HCT116 (cell line): ENCODE data around the gene GPRC5D.
A peak's percentile ranks its signal among the peaks of the same experiment; 100 is the strongest.

Experiments used
- EGR1 ChIP-seq: IDR thresholded peaks from 2 replicates; pipeline ENCODE4 v1.6.1; 2012; ENCODE audit warnings: low read depth
- EZH2 ChIP-seq: fragments of 200-600 bp; sonication (generic); IDR thresholded peaks from 2 replicates; pipeline ENCODE4 v1.6.1; 2017; ENCODE audit warnings: antibody characterized with exemption, mixed run types
- EZH2phosphoT487 ChIP-seq: fragments of 200-600 bp; IDR thresholded peaks from 2 replicates; pipeline ENCODE4 v1.6.1; 2018; ENCODE audit warnings: antibody characterized with exemption, borderline replicate concordance
- FOSL1 ChIP-seq: IDR thresholded peaks from 2 replicates; pipeline ENCODE4 v1.6.1; 2012; ENCODE audit warnings: low read depth
- JUND ChIP-seq: IDR thresholded peaks from 2 replicates; pipeline ENCODE4 v1.6.1; 2012
- POLR2A ChIP-seq: IDR thresholded peaks from 2 replicates; pipeline ENCODE4 v1.7.0; 2011; ENCODE audit warnings: borderline replicate concordance; ENCODE audit not compliant: insufficient read depth, insufficient read length; ENCODE audit errors: extremely low read depth
- POLR2AphosphoS5 ChIP-seq: IDR thresholded peaks from 2 replicates; pipeline ENCODE4 v1.6.1; 2011; ENCODE audit warnings: mild to moderate bottlenecking, low read depth, low read length, moderate library complexity
- SIN3A ChIP-seq: IDR thresholded peaks from 2 replicates; pipeline ENCODE4 v1.6.1; 2012; ENCODE audit warnings: low read depth
- ZNF274 ChIP-seq: fragments of 200-500 bp; sonication (Bioruptor generic); IDR thresholded peaks from 2 replicates; pipeline ENCODE4 v1.6.1; 2014; ENCODE audit warnings: mild to moderate bottlenecking, low read depth, low read length, inconsistent platforms
- TF ChIP-seq, protein P1 (sequence below), 3 experiments: fragments of 200-600 bp in 1 of 3; sonication (generic) in 1 of 3; IDR thresholded peaks in 2 of 3; conservative IDR thresholded peaks in 1 of 3; 2 replicates each; pipeline ENCODE4 v1.5.1; 2012 to 2017; ENCODE audit warnings: low read depth in 2 of 3, low read length in 2 of 3, antibody characterized with exemption in 1 of 3, borderline replicate concordance in 1 of 3, control low read depth in 1 of 3, mild to moderate bottlenecking in 1 of 3, mixed read lengths in 1 of 3, mixed run types in 1 of 3, moderate library complexity in 1 of 3; ENCODE audit not compliant: insufficient read depth in 1 of 3
- TF ChIP-seq, protein P2 (sequence below): IDR thresholded peaks from 2 replicates; pipeline ENCODE4 v1.6.1; 2012
- TF ChIP-seq, protein P3 (sequence below): IDR thresholded peaks from 2 replicates; pipeline ENCODE4 v1.6.1; 2012

DNA sequence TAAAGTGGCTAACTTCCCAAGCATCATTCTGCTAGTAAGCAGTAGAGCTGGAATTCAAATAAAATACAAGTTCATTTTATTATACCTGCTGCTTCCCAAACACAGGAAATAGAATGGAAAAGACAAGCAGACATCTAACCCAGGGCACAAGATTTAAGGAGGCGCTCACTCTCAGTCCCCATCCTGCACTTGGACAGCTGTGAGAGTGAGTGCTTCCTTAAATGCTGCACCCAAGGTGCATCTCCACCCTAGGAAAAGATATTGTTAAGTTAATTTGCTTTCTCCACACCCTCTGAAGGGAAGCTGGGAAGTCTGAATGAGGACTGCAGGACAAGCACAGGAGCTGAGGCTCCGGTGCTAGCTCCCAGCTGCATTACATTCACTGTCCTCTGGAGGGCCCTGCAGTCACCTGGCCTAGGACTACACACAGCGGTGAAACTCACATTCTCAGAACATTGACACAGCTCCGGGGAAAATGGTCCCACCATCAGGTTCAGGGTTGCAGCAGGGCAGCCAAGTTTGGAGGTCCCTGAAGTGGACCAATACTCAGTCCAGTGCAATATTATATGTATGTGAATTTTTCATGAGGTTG lies 33.9 kb upstream of the GPRC5D start:
- TF ChIP-seq POLR2AphosphoS5 (no peak), FOSL1 (no peak), ZNF274 (no peak), EZH2phosphoT487 (no peak), POLR2A (no peak), JUND (no peak), EGR1 (no peak), EZH2 (no peak), SIN3A (no peak)
- TF ChIP-seq, protein P1, sequence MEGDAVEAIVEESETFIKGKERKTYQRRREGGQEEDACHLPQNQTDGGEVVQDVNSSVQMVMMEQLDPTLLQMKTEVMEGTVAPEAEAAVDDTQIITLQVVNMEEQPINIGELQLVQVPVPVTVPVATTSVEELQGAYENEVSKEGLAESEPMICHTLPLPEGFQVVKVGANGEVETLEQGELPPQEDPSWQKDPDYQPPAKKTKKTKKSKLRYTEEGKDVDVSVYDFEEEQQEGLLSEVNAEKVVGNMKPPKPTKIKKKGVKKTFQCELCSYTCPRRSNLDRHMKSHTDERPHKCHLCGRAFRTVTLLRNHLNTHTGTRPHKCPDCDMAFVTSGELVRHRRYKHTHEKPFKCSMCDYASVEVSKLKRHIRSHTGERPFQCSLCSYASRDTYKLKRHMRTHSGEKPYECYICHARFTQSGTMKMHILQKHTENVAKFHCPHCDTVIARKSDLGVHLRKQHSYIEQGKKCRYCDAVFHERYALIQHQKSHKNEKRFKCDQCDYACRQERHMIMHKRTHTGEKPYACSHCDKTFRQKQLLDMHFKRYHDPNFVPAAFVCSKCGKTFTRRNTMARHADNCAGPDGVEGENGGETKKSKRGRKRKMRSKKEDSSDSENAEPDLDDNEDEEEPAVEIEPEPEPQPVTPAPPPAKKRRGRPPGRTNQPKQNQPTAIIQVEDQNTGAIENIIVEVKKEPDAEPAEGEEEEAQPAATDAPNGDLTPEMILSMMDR (IDR thresholded peaks at IDR 0.05 in 2 of 3, conservative IDR thresholded peaks at IDR 0.05 in 1 of 3; ENCODE audit: borderline replicate concordance in 1 of 3, insufficient read depth in 1 of 3, low read depth in 2 of 3, low read length in 2 of 3): peak; percentile 37 to 76 (median 73); a peak in 5 of 6 replicates
- TF ChIP-seq, protein P2, sequence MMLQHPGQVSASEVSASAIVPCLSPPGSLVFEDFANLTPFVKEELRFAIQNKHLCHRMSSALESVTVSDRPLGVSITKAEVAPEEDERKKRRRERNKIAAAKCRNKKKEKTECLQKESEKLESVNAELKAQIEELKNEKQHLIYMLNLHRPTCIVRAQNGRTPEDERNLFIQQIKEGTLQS: no peak
- TF ChIP-seq, protein P3, sequence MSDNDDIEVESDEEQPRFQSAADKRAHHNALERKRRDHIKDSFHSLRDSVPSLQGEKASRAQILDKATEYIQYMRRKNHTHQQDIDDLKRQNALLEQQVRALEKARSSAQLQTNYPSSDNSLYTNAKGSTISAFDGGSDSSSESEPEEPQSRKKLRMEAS: no peak
